Immature natural killer cell (primary cell): Measurements from ENCODE around the gene SPATA31C1. TPM values are rescaled to one million over a fixed set of nuclear protein-coding genes. Genes with fewer than 3 reads are reported as not detected.
"Not testable (repeated sequence)": the region's sequence is repeated elsewhere in the genome, so short reads cannot be mapped to it uniquely, and the experiment has no call there.

Experiments used
- DNase-seq, 3 donors: peaks; one replicate each; pipeline ENCODE4 v3.0.0; 2022; ENCODE audit warnings: mixed read lengths in 1 of 3
- H3K27ac Mint-ChIP-seq, 6 donors: one replicate each; pipeline ENCODE4 v1.8.0; 2020; ENCODE audit warnings: mixed read lengths in 6 of 6, mild to moderate bottlenecking in 5 of 6, inconsistent platforms in 4 of 6, moderate library complexity in 3 of 6
- H3K27me3 Mint-ChIP-seq, 3 donors: one replicate each; pipeline ENCODE4 v1.8.0; 2020 to 2021; ENCODE audit warnings: low read depth in 3 of 3, mild to moderate bottlenecking in 3 of 3, mixed read lengths in 3 of 3, moderate library complexity in 3 of 3, inconsistent platforms in 1 of 3
- H3K36me3 Mint-ChIP-seq, 3 donors: one replicate each; pipeline ENCODE4 v1.8.0; 2020; ENCODE audit warnings: mixed read lengths in 3 of 3, inconsistent platforms in 2 of 3, mild to moderate bottlenecking in 2 of 3
- H3K4me1 Mint-ChIP-seq, 2 donors: one replicate each; pipeline ENCODE4 v1.8.0; 2020; ENCODE audit warnings: inconsistent platforms in 2 of 2, mild to moderate bottlenecking in 2 of 2, mixed read lengths in 2 of 2, moderate library complexity in 1 of 2
- H3K4me3 Mint-ChIP-seq, 5 donors: one replicate each; pipeline ENCODE4 v1.8.0; 2020; ENCODE audit warnings: mild to moderate bottlenecking in 5 of 5, mixed read lengths in 5 of 5, inconsistent platforms in 3 of 5, moderate library complexity in 3 of 5
- H3K9me3 Mint-ChIP-seq, 6 donors: one replicate each; pipeline ENCODE4 v1.8.0; 2020; ENCODE audit warnings: mild to moderate bottlenecking in 6 of 6, mixed read lengths in 6 of 6, inconsistent platforms in 4 of 6, moderate library complexity in 3 of 6
- polyA plus RNA-seq, 3 donors: library from polyadenylated mRNA; unstranded; fragments of 300-500 nt; fragmentation: Illumina TruSeq; gene quantifications; one replicate each; pipeline ENCODE4 v1.2.3, GENCODE V29; 2021

SPATA31C1 gene
- polyA plus RNA-seq, 3 donors from 2014 or later, result not detected

GRCh38 chr9:87891754-87892153 is 26.0 kb upstream of the SPATA31C1 start:
- DNase-seq, result no peak
- Mint-ChIP-seq H3K27ac (no peak overlapping the region), H3K4me1 (no peaks in the 10 kb centered on the region), H3K9me3 (no peaks in the 10 kb centered on the region), H3K4me3 (no peak overlapping the region), H3K36me3 (no peaks in the 10 kb centered on the region), H3K27me3 (peaks cover 0 to 4% (median 2%) of the 10 kb centered on the region in 3 donors)

DNA sequence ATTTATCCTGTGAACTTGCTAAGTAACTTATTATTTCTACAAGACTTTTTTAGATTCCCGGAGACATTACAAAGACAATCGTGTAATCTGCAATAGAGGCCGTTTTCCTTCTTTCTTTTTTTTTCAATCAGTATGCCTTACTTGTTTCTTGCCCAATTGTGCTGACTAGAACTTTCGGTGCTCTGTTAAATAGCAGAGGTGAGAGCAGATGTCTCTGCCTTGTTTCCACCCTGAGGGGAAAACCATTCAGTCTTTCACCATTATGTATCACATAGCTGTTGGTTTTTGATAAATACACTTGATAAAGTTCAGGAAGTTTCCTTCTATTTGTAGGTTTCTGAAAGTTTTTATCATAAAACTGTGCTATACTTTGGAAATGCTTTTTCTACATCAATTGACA is 24.8 kb upstream of the SPATA31C1 start:
- peaks cover 2 to 4% (median 2%) of the 10 kb centered on the region in 3 donors for H3K27me3 Mint-ChIP-seq
- no peaks in the 10 kb centered on the region for H3K36me3 Mint-ChIP-seq
- no peak for DNase-seq
- H3K9me3 Mint-ChIP-seq, result peaks cover 0 to 3% (median 0%) of the 10 kb centered on the region in 6 donors
- H3K4me3 Mint-ChIP-seq, result no peak overlapping the region
- no peaks in the 10 kb centered on the region for H3K4me1 Mint-ChIP-seq
- H3K27ac Mint-ChIP-seq, result no peak overlapping the region

DNA sequence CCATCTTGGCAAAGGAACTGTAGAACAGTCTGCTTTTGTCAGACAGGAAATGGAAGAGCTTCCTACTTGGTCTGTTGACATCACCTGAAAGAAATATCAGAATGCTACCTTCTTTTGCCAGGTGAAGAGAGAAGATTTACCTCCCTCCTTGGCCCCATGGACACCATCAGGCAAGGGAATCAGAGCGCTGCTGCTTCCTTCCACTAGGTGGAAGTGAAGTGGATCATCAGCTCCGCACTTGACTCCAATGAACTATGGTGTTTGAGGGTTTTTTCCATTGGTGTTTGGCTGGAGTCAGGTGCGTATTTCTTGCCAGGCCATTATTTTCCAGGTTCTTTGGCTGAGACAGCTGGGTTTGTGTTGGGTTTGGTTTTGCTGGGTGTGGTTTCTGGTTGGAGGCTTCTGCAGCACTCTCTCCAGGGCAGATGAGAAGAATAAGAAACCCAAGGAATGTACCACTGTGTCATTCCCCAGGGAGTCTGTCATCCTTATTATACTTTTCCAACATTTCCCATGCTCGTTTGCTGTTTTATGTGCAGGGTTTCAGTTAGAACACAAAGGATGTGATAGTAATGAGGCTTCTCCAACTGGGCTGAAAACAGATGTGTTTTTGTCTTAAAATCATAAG is 22.6 kb upstream of the SPATA31C1 start:
- H3K4me1 Mint-ChIP-seq, result no peaks in the 10 kb centered on the region
- no peak overlapping the region for H3K4me3 Mint-ChIP-seq
- H3K27me3 Mint-ChIP-seq, result peaks cover 2 to 5% (median 2%) of the 10 kb centered on the region in 3 donors
- DNase-seq, result no peak
- no peak overlapping the region for H3K27ac Mint-ChIP-seq
- H3K36me3 Mint-ChIP-seq, result no peaks in the 10 kb centered on the region
- H3K9me3 Mint-ChIP-seq, result peaks cover 0 to 3% (median 0%) of the 10 kb centered on the region in 6 donors

DNA sequence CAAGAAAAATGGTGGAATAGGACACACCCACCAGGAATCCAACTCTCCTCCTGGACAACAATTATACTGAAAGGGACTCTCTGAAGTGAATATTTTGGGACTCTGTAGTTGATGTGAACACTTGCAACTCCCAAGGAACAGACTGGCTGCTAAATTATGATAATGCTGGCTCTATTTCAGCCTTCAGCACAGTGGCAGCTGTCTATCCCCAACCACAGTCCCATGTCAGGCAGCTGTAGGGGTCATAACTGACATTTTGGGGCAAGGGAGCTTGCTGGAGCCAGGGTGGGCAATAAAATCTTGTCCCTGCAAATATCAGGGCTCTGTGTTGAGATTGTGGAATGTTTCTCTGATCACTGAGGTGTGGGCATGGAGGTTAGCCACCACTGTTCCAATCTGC is 20.9 kb upstream of the SPATA31C1 start:
- DNase-seq, result no peak
- H3K4me3 Mint-ChIP-seq, result no peak overlapping the region
- H3K4me1 Mint-ChIP-seq, result no peaks in the 10 kb centered on the region
- H3K9me3 Mint-ChIP-seq, result peaks cover 0 to 10% (median 1%) of the 10 kb centered on the region in 6 donors
- peaks cover 2% of the 10 kb centered on the region in 3 donors for H3K27me3 Mint-ChIP-seq
- no peak overlapping the region for H3K27ac Mint-ChIP-seq
- H3K36me3 Mint-ChIP-seq, result no peaks in the 10 kb centered on the region

- H3K4me3 Mint-ChIP-seq, result no peak overlapping the region
- no peaks in the 10 kb centered on the region for H3K4me1 Mint-ChIP-seq
- peaks cover 2% of the 10 kb centered on the region in 3 donors for H3K27me3 Mint-ChIP-seq
- H3K27ac Mint-ChIP-seq, result no peak overlapping the region
- H3K9me3 Mint-ChIP-seq, result peaks cover 0 to 13% (median 2%) of the 10 kb centered on the region in 6 donors
- no peak for DNase-seq
- no peaks in the 10 kb centered on the region for H3K36me3 Mint-ChIP-seq
Measured at GRCh38 chr9:87898151-87898550, 19.6 kb upstream of the SPATA31C1 start.

GRCh38 chr9:87902371-87902770 is 15.4 kb upstream of the SPATA31C1 start:
- not testable (repeated sequence) for H3K4me1 Mint-ChIP-seq, DNase-seq, H3K27ac Mint-ChIP-seq, H3K4me3 Mint-ChIP-seq, H3K27me3 Mint-ChIP-seq, H3K36me3 Mint-ChIP-seq
- peaks cover 4 to 23% (median 11%) of the 10 kb centered on the region in 6 donors for H3K9me3 Mint-ChIP-seq

- H3K27ac Mint-ChIP-seq, result no peak overlapping the region
- no peaks in the 10 kb centered on the region for H3K36me3 Mint-ChIP-seq
- H3K4me1 Mint-ChIP-seq, result no peaks in the 10 kb centered on the region
Measured at GRCh38 chr9:87909310-87910041, 8.3 kb upstream of the SPATA31C1 start.

GRCh38 chr9:87910821-87911220 is 6.9 kb upstream of the SPATA31C1 start:
- no peak overlapping the region for H3K27ac Mint-ChIP-seq
- no peaks in the 10 kb centered on the region for H3K9me3 Mint-ChIP-seq
- H3K36me3 Mint-ChIP-seq, result no peaks in the 10 kb centered on the region
- H3K4me1 Mint-ChIP-seq, result no peaks in the 10 kb centered on the region
- peaks cover 0 to 8% (median 3%) of the 10 kb centered on the region in 3 donors for H3K27me3 Mint-ChIP-seq
- DNase-seq, result no peak
- H3K4me3 Mint-ChIP-seq, result no peak overlapping the region

More at GRCh38 chr9:87909310-87910041, 8.3 kb upstream of the SPATA31C1 start:
- H3K4me3 Mint-ChIP-seq, result no peak overlapping the region
- H3K9me3 Mint-ChIP-seq, result peaks cover 0 to 3% (median 0%) of the 10 kb centered on the region in 6 donors
- DNase-seq, result no peak
- peaks cover 3 to 10% (median 3%) of the 10 kb centered on the region in 3 donors for H3K27me3 Mint-ChIP-seq

- H3K27me3 Mint-ChIP-seq, result not testable (repeated sequence)
Measured at GRCh38 chr9:87919013-87919412, 1.3 kb downstream of the SPATA31C1 start.

DNA sequence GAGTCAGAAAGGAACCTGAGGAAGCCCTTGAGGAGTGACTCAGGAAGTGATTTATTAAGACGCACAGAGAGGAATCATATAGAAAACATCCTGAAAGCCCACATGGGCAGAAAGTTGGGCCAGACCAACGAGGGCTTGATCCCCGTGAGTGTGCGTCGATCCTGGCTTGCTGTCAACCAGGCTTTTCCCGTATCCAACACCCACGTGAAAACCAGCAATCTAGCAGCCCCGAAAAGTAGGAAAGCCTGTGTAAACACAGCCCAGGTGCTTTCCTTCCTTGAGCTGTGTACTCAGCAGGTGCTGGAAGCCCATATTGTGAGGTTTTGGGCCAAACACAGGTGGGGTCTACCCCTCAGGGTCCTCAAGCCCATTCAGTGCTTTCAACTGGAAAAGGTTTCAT is 3.8 kb downstream of the SPATA31C1 start:
- H3K4me3 Mint-ChIP-seq, H3K27ac Mint-ChIP-seq, H3K27me3 Mint-ChIP-seq, H3K36me3 Mint-ChIP-seq, DNase-seq, H3K9me3 Mint-ChIP-seq, H3K4me1 Mint-ChIP-seq: not testable (repeated sequence)

More at GRCh38 chr9:87919013-87919412, 1.3 kb downstream of the SPATA31C1 start:
- H3K36me3 Mint-ChIP-seq, DNase-seq, H3K4me1 Mint-ChIP-seq, H3K4me3 Mint-ChIP-seq, H3K9me3 Mint-ChIP-seq, H3K27ac Mint-ChIP-seq: not testable (repeated sequence)

- H3K36me3 Mint-ChIP-seq, H3K27ac Mint-ChIP-seq, H3K27me3 Mint-ChIP-seq, H3K4me1 Mint-ChIP-seq, H3K9me3 Mint-ChIP-seq: not testable (repeated sequence)
- peak overlapping the region in 1 of 5 donors; percentile 30 for H3K4me3 Mint-ChIP-seq
- DNase-seq, result peak; percentile 10 to 26 (median 20)
Measured at GRCh38 chr9:87923012-87923411, 5.2 kb downstream of the SPATA31C1 start.

DNA sequence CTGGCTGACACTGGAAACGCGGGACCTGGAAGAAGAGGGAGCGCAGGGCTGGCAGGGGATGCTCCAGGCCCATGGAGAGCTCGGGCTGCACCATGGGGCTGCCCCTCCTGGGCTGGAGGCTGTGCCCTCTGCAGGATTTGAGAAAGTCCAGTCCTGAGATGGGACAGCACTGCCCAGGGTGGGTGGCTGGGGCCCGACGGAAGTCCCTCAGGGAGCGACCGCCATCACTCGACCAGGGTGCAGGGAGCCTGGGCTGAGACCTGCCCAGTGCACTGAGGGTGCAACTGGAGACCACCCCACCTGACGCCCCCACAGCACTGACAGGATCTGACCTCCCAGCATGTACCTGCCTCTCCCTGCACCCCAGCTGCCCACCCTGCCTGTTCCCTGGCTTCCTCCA is 7.1 kb downstream of the SPATA31C1 start:
- H3K36me3 Mint-ChIP-seq, H3K4me1 Mint-ChIP-seq, DNase-seq, H3K27me3 Mint-ChIP-seq, H3K4me3 Mint-ChIP-seq, H3K9me3 Mint-ChIP-seq, H3K27ac Mint-ChIP-seq: not testable (repeated sequence)

GRCh38 chr9:87929152-87929551 is 11.4 kb downstream of the SPATA31C1 start:
- H3K36me3 Mint-ChIP-seq, H3K4me1 Mint-ChIP-seq, H3K4me3 Mint-ChIP-seq, H3K27me3 Mint-ChIP-seq, DNase-seq, H3K9me3 Mint-ChIP-seq, H3K27ac Mint-ChIP-seq: not testable (repeated sequence)

GRCh38 chr9:87934444-87934843 is 16.7 kb downstream of the SPATA31C1 start:
- H3K9me3 Mint-ChIP-seq, H3K27me3 Mint-ChIP-seq, DNase-seq, H3K27ac Mint-ChIP-seq, H3K4me3 Mint-ChIP-seq, H3K36me3 Mint-ChIP-seq: not testable (repeated sequence)
- peaks cover 0 to 12% of the 10 kb centered on the region in 2 donors for H3K4me1 Mint-ChIP-seq
